Upper lobe of left lung (tissue), 4 donors: ENCODE results near the gene NEDD4L.

Experiments
- CTCF ChIP-seq, 6 experiments: fragments of 450-650 bp in 4 of 6; fragments of 200-600 bp in 2 of 6; sonication (generic) in 2 of 6; IDR thresholded peaks; one replicate each; pipeline ENCODE4 v1.5.1; 2016 to 2019; ENCODE audit warnings: antibody characterized with exemption in 6 of 6
- EP300 ChIP-seq, 4 donors: sonication (generic); formaldehyde crosslinking; IDR thresholded peaks; one replicate each; pipeline ENCODE4 v1.5.1; 2017; ENCODE audit warnings: antibody characterized with exemption in 4 of 4, control low read depth in 2 of 4
- POLR2AphosphoS5 ChIP-seq, 2 donors: sonication (generic); formaldehyde crosslinking; IDR thresholded peaks; one replicate each; pipeline ENCODE4 v1.5.1; 2017; ENCODE audit warnings: antibody characterized with exemption in 2 of 2

GRCh38 chr18:58078889-58079573 lies 35.0 kb downstream of the NEDD4L start:
- TF ChIP-seq CTCF (IDR thresholded peaks at IDR 0.05) (no peak), EP300 (IDR thresholded peaks at IDR 0.05) (no peak), POLR2AphosphoS5 (IDR thresholded peaks at IDR 0.05) (no peak)
